ENCODE data around the gene NT5E. TPM values are rescaled to one million over a fixed set of nuclear protein-coding genes. Genes with fewer than 3 reads are reported as not detected.

Gene NT5E
- total RNA-seq, 2 experiments from 2014 or later: 6.1 to 7.2 TPM

Other genes with a start within 250 kb of the NT5E start
- 10 to 100 TPM; 29.1 to 49.0 TPM for gene SNX14, start 143.8 kb downstream of the NT5E start, total RNA-seq
- gene SYNCRIP, start 192.8 kb downstream of the NT5E start, total RNA-seq: 100 to 1,000 TPM; 111 to 118 TPM

Data from activated CD4-positive, alpha-beta T cell treated with anti-CD3 and anti-CD28 coated beads, Interleukin-2, amount 10 ng/mL, durations not matched to agents 7 days and 5 days (primary cell).